NCI-H1105 (cell line): Measurements from ENCODE around the gene LRRC1.
A peak's percentile ranks its signal among the peaks of the same experiment; 100 is the strongest.

Experiments
- DNase-seq: peaks from one replicate; lab custom pipeline; 2025; lab: John Stamatoyannopoulos, UW

Gene LRRC1

DNA sequence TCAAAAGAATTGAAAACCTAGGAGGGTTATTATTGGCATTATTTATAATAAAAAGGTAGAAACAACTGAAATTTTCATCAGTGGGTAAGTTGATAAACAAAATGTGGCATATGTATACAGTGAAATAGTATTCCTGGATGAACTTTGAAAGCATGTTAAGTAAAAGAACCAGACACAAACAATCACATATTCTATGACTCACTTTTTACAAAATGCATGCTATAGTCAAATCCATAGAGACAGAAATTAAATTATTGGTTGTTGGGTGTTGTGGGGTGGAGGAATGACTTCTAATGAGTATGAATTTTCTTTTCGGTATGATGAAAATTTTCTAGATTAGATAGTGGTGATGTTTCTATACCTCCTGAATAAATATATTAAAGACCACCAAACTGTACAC is 94.6 kb downstream of the LRRC1 start:
- DNase-seq: no peak

DNA sequence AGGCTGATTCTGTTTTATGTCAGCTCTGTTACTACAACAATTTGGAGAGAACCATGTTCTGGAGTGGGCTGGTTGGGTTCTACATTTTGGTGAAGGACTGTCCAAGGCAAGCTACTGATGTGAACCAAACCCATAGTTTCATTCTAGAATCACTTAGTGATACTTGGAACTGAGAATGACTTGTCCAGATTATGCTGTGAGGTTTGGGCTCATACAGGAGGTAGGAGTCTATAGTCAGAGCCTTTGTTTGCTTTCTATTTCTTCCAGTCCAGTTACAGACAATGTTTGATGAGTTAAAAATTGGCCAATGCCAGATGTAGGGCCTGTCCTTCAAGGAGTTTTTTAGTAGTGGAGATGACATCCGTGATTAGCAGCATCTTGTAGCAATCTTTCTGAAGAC is 97.9 kb downstream of the LRRC1 start:
- no peak for DNase-seq

DNA sequence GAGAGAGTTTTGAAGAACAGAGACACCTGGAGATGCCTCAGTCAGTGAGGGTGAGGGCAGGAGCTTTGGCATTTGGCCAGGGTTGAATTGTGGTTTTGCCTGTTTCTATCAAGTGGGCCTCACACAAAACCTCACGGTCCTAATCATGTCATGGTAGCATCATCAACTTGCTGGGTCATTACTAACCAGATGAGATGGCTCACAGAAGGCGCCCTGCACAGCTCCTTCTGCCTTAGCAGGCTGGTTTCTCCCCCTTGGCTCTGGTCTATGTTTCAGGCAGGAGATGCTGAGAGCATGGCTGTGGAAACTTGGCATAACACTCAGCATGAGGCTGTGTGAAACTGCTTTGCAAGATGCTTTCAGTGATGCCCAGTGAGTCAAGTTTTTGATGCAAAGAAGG is 99.3 kb downstream of the LRRC1 start:
- peak; percentile 84 for DNase-seq

DNA sequence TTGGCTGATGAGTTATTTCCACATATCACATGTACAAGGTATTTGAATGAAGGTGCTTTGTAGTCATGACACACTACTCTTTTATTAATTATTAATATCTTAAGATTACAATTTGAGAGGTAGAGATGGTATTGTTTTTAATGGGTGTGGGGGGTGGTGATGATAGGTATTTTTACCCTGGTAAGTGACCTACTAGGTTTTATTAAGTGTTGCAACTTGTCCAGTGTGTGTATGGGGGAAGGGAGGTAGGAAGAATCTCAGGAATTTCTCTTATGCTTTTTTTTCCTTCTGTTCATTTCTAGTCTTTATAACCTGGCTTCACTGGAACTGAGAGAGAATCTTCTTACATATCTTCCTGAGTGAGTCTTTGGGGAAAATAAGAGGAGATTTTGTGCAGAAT is 101.4 kb downstream of the LRRC1 start:
- no peak for DNase-seq

DNA sequence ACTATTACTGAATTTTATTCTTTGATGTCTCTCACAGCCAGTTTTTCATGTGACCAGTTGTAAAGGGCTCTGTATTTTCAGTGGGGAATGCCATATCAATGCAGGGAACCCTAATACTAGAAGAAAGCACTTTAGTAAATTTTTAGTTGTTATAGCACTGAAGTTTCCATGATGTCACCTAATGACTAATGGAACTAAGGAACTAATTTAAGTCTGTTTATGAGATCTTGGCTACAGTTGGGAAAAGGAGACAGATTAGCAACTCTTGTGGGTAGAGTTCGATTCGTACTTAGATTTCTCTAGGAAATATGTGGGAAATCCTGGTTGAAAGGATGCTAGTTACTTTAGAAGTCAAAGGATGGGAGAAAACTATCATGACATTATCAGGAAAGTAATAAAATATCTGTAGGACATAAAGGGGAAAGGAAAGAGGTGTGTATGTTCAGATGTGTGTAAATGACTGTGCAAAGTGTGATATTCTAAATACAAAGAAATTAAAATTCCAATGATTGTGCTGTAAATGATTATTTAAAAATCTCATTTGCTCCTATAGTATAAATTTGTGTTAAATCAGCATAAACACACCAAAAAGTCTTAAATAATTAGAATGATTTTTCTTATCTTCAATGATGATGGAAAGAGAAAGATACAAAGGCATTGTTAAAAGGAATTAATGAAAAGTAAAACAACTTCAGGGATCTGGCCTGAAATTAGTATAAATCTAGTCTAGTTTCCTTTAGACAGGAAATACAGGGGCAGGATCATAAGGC is 103.4 kb downstream of the LRRC1 start:
- DNase-seq: no peak

DNA sequence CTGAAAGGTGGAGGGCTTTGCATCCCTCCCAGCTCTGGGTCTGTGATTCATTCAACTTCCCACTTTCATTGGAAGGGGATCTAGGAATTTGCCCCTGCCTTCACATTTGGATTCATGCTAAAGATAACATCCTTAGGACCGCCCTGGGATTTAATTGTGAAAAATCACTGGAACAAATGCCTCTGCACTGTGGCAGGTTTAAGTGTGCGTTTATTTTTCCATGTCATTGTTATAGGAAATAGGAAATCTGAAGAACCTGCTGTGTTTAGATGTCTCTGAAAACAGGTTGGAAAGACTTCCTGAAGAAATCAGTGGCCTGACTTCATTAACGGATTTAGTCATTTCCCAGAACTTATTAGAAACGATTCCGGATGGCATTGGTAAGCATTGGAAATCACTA is 104.7 kb downstream of the LRRC1 start:
- DNase-seq: no peak

DNA sequence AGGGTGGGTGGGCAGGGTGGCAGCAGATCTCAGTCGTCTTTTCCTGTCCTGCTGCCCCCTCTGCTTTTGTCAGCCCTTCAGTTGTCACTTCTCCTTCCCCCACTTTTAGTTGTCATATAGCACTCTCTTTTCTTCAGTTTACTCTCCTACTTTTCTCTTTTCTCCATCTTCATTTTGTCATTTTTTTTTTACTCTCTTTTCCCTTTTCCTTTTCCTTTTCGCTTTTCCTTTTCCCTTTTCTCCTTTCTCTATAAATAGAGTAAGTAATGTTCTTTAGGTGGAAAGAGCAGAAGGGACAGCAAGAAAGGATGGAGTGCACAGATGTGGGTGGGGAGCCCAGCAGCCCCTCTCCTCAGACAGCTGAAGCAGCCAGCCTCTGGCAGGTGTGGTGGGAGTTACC is 108.6 kb downstream of the LRRC1 start:
- DNase-seq: no peak

DNA sequence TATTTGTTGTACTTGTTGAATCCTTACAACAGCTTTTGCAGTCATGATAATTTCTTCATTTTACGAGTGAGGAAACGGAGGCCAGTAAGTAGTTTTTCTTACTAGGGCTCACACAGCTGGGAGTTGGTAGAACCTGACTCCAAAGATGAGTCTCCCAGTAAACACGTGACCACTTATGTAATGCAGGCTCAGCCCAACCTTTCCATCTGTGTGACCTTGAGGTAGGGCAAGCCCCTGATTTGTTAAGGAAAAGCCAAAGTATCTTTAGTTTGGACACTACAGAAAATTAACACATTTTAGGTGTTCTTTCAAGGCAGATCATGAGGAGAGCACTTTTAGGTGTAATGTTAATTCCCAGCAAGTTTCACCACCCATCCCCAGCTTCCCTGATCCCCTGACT is 111.3 kb downstream of the LRRC1 start:
- DNase-seq: no peak

DNA sequence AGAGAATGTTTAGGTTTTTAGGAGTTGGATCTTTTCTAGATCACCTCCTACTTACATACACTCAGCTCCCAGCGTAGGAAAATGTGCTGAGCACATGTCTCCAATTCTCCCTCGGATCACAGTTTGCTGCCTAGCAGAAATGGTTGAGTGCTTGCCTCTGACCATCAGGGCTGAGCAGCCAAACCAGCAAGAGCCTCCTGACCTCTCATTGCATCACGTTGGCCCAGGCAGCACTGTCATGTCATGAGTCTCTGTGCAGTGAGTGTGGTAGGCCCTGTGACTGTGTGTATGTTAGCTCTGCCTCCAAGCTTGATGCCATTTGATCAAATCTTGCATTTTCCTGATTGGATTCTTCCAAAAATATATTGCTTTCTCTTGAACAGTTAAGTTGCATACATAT is 112.0 kb downstream of the LRRC1 start:
- no peak for DNase-seq

DNA sequence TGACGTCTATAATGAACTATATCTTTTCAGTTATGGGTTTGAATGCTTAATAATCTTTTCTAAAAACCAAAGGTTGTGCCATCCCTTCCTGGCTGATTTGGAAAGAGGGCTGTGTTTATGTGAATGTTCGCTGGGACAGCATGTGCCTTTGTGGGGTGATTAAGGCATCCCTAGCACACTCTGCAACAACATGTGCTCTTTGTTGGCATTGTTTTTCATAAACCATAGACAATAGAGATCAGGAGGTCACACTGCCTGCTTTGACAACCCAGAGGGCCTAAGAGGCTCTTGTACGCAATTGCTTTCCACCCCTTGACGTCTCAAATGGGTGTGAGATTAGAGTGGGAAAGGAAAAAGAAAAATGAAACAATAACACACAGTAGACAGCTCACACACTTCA is 116.0 kb downstream of the LRRC1 start:
- DNase-seq: no peak

DNA sequence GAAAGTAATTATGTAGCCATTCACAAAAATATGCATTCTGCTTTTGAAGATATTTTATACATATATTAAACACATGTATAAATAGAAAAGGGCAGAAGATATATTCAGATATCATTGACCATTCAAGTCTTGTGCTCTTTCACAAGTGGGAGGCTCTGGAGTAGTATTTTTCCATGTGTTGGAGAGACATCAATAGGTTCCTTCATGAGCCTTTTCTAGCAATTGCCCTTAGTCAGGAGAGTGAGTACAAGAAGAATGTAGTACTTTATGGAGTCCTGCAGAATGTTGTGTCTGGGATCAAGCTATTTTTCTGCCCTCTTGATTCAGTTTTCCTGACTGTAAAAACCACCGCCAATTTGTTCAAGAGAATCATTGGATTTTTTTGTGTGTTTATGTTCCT is 117.9 kb downstream of the LRRC1 start:
- DNase-seq: no peak

DNA sequence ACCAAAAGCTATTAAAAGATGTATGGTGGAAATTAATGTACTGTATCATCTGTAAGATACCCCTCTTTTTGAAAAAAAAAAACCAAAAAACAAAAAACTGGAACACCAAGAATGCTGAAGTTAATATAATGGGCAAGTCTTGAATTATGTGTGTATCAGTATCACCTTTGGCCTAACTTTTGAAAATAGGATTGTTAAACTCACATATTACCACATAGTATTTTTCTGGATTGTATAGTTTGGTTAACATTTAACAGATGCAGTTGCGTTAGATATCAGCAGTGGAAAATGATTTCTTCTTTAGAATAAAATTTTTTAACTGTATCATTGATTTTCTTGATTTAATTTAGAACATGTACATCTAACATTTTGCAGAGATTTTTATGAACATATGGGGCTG is 118.5 kb downstream of the LRRC1 start:
- no peak for DNase-seq

DNA sequence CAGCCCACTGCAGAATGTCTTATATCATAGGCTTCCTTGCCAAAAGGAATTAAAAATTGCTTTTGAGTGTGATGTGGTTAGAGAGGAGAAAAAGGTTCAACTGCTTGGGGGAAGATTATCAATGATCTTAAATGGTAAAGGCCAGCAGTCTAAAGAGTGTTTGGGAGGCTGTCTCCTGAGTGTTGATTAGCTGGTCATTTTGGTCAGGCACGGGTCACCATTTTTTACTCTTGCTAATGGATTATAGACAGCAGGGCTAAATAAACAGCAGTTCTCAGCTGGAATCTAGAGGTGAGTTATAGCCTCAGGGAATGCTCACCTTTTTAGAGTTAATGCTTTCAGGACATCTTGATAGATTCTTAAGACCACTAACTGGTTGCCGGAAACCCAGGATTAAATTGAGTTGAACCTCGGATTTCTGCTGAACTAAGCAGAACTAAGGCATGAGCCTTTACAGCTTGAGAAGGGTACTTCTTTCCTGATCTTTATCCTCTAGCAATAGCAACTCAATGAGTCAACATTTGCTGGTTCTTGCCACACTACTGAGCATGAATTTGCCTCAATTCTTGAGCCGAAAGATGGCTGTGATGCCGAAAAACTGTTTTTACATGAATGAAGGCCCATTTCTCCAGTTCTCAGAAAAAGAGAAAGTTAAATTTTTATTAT is 120.4 kb downstream of the LRRC1 start:
- no peak for DNase-seq

DNA sequence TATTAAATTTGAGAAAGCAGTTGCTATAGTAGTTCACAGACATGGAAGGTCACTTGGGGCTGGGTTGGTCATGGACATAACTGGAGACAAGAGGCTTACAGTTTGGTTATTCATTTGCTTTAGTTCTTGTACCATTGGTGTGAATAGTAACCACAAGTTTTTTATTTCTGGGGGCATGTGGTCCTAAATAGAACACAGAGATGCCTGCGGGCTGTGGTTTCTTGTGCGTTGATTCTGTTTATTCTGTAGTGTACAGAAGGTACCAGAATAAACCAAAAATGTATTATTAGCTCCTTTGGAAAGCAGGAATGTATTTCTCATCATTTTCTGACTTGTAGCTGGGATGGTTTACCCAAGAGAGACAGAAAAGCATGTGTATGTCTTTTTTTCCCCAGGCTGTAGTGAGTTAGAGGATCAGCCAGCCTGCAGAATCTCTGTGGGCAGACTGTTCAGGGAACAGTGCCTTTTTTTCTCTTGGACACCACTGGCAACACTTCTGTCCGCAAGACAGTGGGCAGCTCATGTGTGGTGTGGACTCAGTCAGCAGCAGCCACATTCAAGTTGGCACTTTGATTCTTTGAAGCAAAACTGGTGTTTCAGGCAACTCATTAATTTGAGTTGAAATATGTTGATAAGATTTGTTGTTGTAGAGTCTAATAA is 122.1 kb downstream of the LRRC1 start:
- DNase-seq: no peak

DNA sequence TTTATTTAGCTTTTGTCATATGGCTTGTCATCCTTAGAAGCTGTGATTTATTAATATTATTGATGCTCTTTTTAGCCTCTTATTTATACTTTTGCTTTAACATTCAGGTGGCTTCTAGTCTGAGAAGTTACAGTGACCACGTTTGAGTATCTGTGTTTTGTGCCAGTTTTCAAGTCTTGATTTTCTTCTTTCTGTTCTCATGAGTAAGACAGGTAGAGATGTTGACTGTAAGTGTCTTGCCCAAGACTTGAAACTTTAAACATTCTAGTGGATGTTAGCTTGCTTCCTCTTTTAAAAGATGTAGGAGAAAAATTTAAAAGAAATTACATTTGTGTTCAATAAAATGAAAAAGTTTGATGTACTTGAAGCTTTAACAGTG is 122.6 kb downstream of the LRRC1 start:
- DNase-seq: no peak

DNA sequence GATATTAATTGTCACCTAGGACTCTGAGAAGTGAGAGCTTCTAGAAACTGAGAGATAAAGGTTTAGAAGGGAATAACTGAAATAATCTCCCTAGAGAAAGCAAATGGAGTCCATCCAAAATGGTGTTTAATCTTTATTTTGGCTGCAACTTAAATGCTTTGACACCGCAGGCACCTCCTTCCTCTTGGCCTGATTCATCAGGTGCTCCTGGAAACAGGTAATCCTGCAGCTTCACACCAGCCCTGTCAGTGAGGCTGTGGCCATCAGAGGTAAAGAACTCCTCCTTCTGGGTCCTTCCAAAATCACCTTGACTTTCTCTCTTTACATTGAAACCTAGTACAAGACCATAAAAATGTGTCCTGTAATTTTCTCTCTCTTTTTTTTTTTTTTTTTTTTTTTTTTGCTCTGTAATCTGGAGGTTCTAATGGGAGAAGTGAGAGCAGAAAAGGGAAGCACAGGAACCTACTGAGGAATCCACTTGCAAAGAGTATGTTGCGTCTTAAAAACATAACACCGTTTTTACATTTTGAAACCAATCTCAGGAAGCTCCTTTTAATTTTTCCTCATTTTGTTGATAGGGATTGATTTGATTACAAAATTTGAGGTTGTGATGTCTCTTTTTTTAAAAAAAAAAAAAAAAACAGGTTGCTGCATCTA is 124.2 kb downstream of the LRRC1 start:
- no peak for DNase-seq

DNA sequence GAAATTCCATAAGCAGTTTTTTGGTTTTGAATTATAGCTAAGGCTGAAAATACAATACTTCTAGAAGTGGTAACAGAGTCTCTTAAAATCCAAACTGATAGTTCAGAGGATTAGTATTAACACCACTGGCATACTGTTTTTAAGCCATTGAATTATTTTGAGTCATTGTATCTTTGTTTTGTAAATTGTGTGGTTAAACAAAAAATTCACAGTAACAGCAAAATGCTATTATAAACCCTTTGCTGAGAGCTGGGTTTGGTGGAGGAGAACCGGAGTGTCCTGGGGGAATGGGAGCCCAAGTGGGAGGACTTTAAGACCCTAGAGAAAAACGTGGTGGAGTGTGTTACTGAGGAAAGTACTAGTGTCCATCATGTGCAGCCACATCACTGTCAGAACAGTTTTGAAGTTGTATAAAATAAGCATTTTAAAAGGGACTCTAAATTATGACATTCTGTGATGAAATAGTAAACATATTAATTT is 125.1 kb downstream of the LRRC1 start:
- no peak for DNase-seq

DNA sequence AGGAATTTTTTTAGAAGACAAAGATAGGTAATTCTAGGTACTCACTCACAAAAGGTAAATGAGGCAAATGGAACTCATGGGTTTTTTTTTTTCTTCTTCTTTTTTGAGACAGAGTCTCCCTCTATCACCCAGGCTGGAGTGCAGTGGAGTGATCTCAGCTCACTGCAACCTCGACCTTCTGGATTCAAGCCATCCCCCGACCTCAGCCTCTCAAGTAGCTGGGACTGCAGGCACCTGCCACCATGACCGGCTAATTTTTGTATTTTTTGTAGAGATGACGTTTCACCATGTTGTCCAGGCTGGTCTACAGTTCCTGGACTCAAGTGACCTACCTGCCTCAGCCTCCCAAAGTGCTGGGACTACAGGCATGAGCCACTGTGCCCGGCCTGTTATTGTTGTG is 126.1 kb downstream of the LRRC1 start:
- DNase-seq: no peak

DNA sequence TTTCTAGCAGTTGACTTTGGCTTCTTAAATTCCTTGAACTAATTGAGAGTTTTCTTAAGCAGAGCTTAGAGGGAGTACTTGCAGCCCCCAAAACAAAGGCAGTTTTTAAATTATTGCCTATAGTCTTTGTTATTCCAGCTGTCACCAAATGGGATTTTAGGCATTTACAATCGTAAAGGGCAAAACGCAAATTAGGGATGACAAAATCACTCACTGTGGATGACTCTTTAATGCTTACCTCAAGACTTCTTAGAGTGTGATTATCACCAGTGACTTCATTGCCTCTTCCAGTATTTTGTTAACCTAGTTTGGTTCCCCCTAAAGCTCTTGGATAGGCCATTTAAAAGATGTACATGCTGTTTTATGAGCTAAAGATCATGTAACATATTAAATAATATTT is 126.8 kb downstream of the LRRC1 start:
- DNase-seq: no peak

DNA sequence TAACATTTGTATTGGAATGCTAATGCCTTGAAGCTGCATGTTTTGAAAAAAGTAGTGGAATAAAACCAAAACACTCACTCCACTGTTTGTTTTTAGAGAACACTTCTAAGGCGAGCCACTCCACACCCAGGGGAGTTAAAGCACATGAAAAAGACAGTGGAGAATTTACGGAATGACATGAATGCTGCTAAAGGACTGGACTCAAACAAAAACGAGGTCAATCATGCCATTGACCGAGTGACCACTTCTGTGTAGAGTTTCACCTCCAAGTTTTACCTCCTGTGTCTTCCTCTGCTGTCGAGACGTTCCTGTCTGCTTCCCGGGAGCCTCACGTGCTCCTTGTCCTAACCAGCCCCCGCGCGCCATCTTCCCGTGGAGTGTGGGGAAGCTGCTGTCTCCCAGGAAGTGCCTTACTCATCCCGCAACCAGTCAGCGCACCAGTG is 127.8 kb downstream of the LRRC1 start:
- no peak for DNase-seq

DNA sequence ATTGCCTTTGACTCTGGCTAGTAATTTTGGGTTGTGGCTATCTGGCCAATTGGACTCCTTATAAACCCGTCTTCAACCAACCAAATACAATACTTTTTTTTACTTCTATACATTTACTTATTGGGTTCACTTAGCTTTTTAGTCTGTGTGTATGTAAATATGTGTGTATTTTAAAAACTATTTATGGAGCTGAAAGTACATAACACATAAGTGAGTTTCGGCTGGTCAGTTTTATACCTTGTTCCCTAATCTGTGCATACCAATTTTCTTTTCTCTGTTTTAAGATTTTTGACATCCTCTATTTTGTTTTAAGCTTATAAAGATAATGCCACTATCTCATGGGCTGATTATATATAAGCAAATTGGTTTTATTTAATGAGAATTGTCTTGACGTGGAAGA is 129.5 kb downstream of the LRRC1 start:
- DNase-seq: no peak

DNA sequence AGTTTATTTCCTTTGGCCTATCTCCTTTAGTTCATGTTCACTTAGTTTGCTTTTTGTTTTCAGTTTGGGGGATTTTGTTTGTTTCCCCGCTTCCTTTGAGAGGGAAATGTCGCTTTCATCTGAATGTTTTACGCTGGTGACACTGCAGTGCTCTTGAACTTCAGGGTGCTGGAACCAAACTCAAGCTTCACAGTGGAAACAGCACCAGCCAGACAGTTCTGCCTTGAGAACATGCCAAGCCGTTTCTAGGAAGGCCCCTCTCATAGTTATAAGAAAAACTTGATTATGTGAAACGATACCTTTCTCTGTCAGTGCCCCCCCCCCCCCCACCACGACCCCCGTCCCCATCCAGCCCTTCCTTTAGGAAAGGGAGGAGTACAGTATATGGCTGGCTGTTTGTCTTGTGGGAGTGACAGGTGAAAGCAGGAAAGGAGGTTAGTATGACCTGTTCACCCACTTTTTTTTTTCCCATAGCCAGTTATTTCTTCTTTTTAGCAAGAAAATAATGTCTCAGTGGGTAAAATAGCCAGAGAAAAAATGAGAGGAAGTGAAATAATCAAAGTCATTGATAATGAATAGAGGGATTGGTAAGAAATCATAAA is 130.1 kb downstream of the LRRC1 start:
- DNase-seq: no peak
